ENCODE data around the gene FTL. TPM values are rescaled to one million over a fixed set of nuclear protein-coding genes. Genes with fewer than 3 reads are reported as not detected.

FTL gene
- total RNA-seq (1,636 and 1,937 TPM in 2 replicates), polyA plus RNA-seq (2,748 and 3,914 TPM in 2 replicates), polyA minus RNA-seq (849 and 921 TPM in 2 replicates), Bru-seq, nascent RNA (percentile 99 among the genes with signal in this experiment), BruChase-seq, experiment 1, labeled RNA remaining after a 6-hour chase (percentile 100 among the genes with signal in this experiment), BruChase-seq, experiment 2, labeled RNA remaining after a 2-hour chase (percentile 99 among the genes with signal in this experiment)
- polyA plus RNA-seq (2011; cell fraction: cytosol; rRNA removed): 1,662 and 2,128 TPM in 2 replicates
- polyA plus RNA-seq (2011; cell fraction: nucleus; rRNA removed): 331 and 578 TPM in 2 replicates
- 2,261 and 3,115 TPM in 2 replicates for polyA plus RNA-seq (2012)
- polyA minus RNA-seq (2011; cell fraction: cytosol; rRNA and poly(A)+ RNA removed): 537 TPM
- 79.5 and 111 TPM in 2 replicates for polyA minus RNA-seq (2011; cell fraction: nucleus; rRNA and poly(A)+ RNA removed)
- long read RNA-seq, transcript FTL-201 (4 exons, 878 nt): major isoform, 3,840 of 3,972 reads
- long read RNA-seq, partial matches to known transcripts: 37 of 3,972 reads
- long read RNA-seq, other reads (novel, unspliced or antisense): 95 of 3,972 reads

- dilution Hi-C loops (cut with MboI; ENCODE audit: extremely low pct_ligation_motif_present, low sequenced_read_pairs) (no loop called here), intact Hi-C loops (cut with micrococcal nuclease) (loop anchor here (1.0 to 2.0 kb wide), 4 partner anchors 11 to 129 kb away; partner anchors contain the start of genes BAX, HSD17B14, NUCB1 and PPP1R15A)
- FAIRE-seq (no peak), DNase-seq (ENCODE audit: low read depth, low spot score) (peak; percentile 96)
- Histone ChIP-seq H3K9ac (replicated peaks; ENCODE audit: extremely low read depth, insufficient read depth, low read length) (peak within 1 kb of the TSS; percentile 63), H3K9me3 (replicated peaks; ENCODE audit: control insufficient read depth, insufficient read depth, low read length) (no peaks in the 10 kb centered on the region), H3K27me3 (ENCODE audit: control insufficient read depth in 2 of 2, insufficient read depth in 2 of 2, low read length in 2 of 2) (no peaks in the 10 kb centered on the region), H3K9me1 (replicated peaks; ENCODE audit: control insufficient read depth, extremely low read depth, insufficient read depth, low read length) (no peaks in the 10 kb centered on the region), H3K4me2 (ENCODE audit: insufficient read depth, low read length) (peak within 1 kb of the TSS; percentile 62), H3K4me1 (ENCODE audit: control insufficient read depth, extremely low read depth, insufficient read depth, low read length) (peaks cover 25% of the 10 kb centered on the region), H4K20me1 (replicated peaks; ENCODE audit: control insufficient read depth, extremely low read depth, insufficient read depth, low read length) (peaks cover 3% of the 10 kb centered on the region), H3K4me3 (replicated peaks in 1 of 3; ENCODE audit: insufficient read depth in 1 of 3, low read depth in 1 of 3, low read length in 3 of 3) (peak within 1 kb of the TSS; percentile 35 to 79 (median 60)), H3K36me3 (ENCODE audit: control insufficient read depth in 2 of 2, extremely low read depth in 1 of 2, insufficient read depth in 2 of 2, low read length in 2 of 2) (peaks cover 3 to 7% of the 10 kb centered on the region in 2 experiments), H2AFZ (ENCODE audit: low read depth, low read length) (peak within 1 kb of the TSS; percentile 37), H3K79me2 (ENCODE audit: control insufficient read depth, insufficient read depth, low read length) (peaks cover 16% of the 10 kb centered on the region), H3K27ac (ENCODE audit: insufficient read depth, low read depth, low read length) (peak within 1 kb of the TSS; percentile 97)
- peak; percentile 100 for TF ChIP-seq POLR2A (IDR thresholded peaks at IDR 0.05; ENCODE audit: low read depth, low read length)
- TF ChIP-seq MYC (IDR thresholded peaks at IDR 0.05; ENCODE audit: low read depth, low read length): no peak
- peak; percentile 100 for TF ChIP-seq POLR2AphosphoS5 (IDR thresholded peaks at IDR 0.05; ENCODE audit: insufficient read depth, low read depth, low read length)
- no TSS peak for BruUV-seq (replicated peaks)
- POLR2A ChIA-PET: interaction anchor here (0.7 to 1.7 kb wide), 6 partner anchors 19 to 93 kb away, joined by 3 to 9 read pairs (median 3); partner anchors contain the start of genes NUCB1, PPP1R15A and RUVBL2
- CTCF ChIA-PET: interaction anchor here (1.0 kb wide), 1 partner anchor 121 kb away, joined by 5 read pairs; no protein-coding TSS in a partner anchor
Measured at GRCh38 chr19:48965040-48965805, at the start of gene FTL. TSS of gene FTL (plus strand) at chr19:48965309. CDS start at chr19:48965508, 199 bp downstream.

GRCh38 chr19:48915757-48916156 is 49.4 kb upstream of the FTL start:
- intact Hi-C loops (cut with micrococcal nuclease): no loop called here
- H3K9ac ChIP-seq (replicated peaks; ENCODE audit: extremely low read depth, insufficient read depth, low read length): no peak overlapping the region
- H3K4me1 ChIP-seq (ENCODE audit: control insufficient read depth, extremely low read depth, insufficient read depth, low read length): no peaks in the 10 kb centered on the region
- TF ChIP-seq POLR2A (IDR thresholded peaks at IDR 0.05; ENCODE audit: low read depth, low read length) (no peak), EZH2 (IDR thresholded peaks at IDR 0.05; ENCODE audit: borderline replicate concordance, low read depth, low read length, severe bottlenecking) (no peak), JUN (IDR thresholded peaks at IDR 0.05; ENCODE audit: borderline replicate concordance, insufficient read depth, insufficient read length, low read depth) (no peak), GATA2 (IDR thresholded peaks at IDR 0.05; ENCODE audit: insufficient read depth, insufficient read length, low read depth, low read length) (no peak)
- no peak overlapping the region for H2AFZ ChIP-seq (ENCODE audit: low read depth, low read length)
- peaks cover 7 to 36% of the 10 kb centered on the region in 2 experiments for H3K36me3 ChIP-seq (ENCODE audit: control insufficient read depth in 2 of 2, extremely low read depth in 1 of 2, insufficient read depth in 2 of 2, low read length in 2 of 2)
- POLR2A ChIA-PET: interaction anchor here (0.7 kb wide), 1 partner anchor 40 kb away, joined by 3 read pairs; no protein-coding TSS in a partner anchor
- no peak for DNase-seq (ENCODE audit: low read depth, low spot score)
- no peak for FAIRE-seq
- no peaks in the 10 kb centered on the region for H3K27me3 ChIP-seq (ENCODE audit: control insufficient read depth in 2 of 2, insufficient read depth in 2 of 2, low read length in 2 of 2)
- dilution Hi-C loops (cut with MboI; ENCODE audit: extremely low pct_ligation_motif_present, low sequenced_read_pairs): no loop called here
- BruUV-seq (replicated peaks): no TSS peak
- CTCF ChIA-PET: interaction anchor here (1.2 kb wide), 1 partner anchor 18 kb away, joined by 4 read pairs; the partner anchor contains the start of gene DHDH
- H3K4me3 ChIP-seq (replicated peaks in 1 of 3; ENCODE audit: insufficient read depth in 1 of 3, low read depth in 1 of 3, low read length in 3 of 3): no peak overlapping the region
- no peak overlapping the region for H3K4me2 ChIP-seq (ENCODE audit: insufficient read depth, low read length)
- H3K9me3 ChIP-seq (replicated peaks; ENCODE audit: control insufficient read depth, insufficient read depth, low read length): no peaks in the 10 kb centered on the region
- H4K20me1 ChIP-seq (replicated peaks; ENCODE audit: control insufficient read depth, extremely low read depth, insufficient read depth, low read length): no peaks in the 10 kb centered on the region
- H3K9me1 ChIP-seq (replicated peaks; ENCODE audit: control insufficient read depth, extremely low read depth, insufficient read depth, low read length): no peaks in the 10 kb centered on the region
- no peak overlapping the region for H3K27ac ChIP-seq (ENCODE audit: insufficient read depth, low read depth, low read length)
- no peaks in the 10 kb centered on the region for H3K79me2 ChIP-seq (ENCODE audit: control insufficient read depth, insufficient read depth, low read length)
